ENCODE results near the gene PLCB1. TPM values are rescaled to one million over a fixed set of nuclear protein-coding genes. Genes with fewer than 3 reads are reported as not detected.
A peak's percentile ranks its signal among the peaks of the same experiment; 100 is the strongest.
"Not testable (repeated sequence)": the region's sequence is repeated elsewhere in the genome, so short reads cannot be mapped to it uniquely, and the experiment has no call there.

The PLCB1 gene
- polyA plus RNA-seq, 3 donors from 2014 or later = 11.0 to 20.4 (median 12.6) TPM

DNA sequence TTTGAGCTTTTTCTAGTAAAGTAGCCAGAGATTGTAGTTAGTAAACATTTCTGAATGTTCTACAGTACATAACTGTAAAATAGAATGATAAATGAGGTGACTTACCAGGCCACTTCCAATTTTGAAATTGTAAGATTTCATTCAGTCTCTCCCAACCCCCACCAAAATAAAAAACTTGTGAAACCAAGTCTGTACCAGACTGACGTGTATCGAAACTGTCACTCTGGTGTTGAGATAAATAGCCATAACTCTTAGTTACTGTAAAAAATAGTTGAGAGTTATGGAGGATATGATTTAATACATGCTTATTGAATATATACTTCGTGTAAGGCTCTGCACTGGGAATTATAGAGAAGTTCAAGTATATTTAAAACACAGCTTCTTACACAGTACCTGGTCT lies 455.7 kb downstream of the PLCB1 start:
- peaks cover 0 to 2% (median 0%) of the 10 kb centered on the region in 3 donors for H3K27me3 Mint-ChIP-seq (ENCODE audit: low read depth in 3 of 3)
- H3K4me1 Mint-ChIP-seq = peaks cover 23 to 39% of the 10 kb centered on the region in 2 donors
- H3K36me3 Mint-ChIP-seq = peaks cover 0 to 3% (median 0%) of the 10 kb centered on the region in 3 donors
- peak; percentile 35 to 56 (median 44) for DNase-seq
- peak overlapping the region in 2 of 5 donors; percentile 18 to 50 for H3K4me3 Mint-ChIP-seq
- no peaks in the 10 kb centered on the region for H3K9me3 Mint-ChIP-seq
- peak overlapping the region; percentile 5 to 93 (median 80) for H3K27ac Mint-ChIP-seq

- peaks cover 0 to 3% (median 0%) of the 10 kb centered on the region in 3 donors for H3K36me3 Mint-ChIP-seq
- H3K27me3 Mint-ChIP-seq (ENCODE audit: low read depth in 3 of 3) = peaks cover 0 to 2% (median 0%) of the 10 kb centered on the region in 3 donors
- DNase-seq = no peak
- no peaks in the 10 kb centered on the region for H3K9me3 Mint-ChIP-seq
- H3K4me3 Mint-ChIP-seq = no peak overlapping the region
- peaks cover 23 to 39% of the 10 kb centered on the region in 2 donors for H3K4me1 Mint-ChIP-seq
- H3K27ac Mint-ChIP-seq = peak overlapping the region in 1 of 6 donors; percentile 85
These were observed 457.9 kb downstream of the PLCB1 start for GRCh38 chr20:8589956-8590355.

DNA sequence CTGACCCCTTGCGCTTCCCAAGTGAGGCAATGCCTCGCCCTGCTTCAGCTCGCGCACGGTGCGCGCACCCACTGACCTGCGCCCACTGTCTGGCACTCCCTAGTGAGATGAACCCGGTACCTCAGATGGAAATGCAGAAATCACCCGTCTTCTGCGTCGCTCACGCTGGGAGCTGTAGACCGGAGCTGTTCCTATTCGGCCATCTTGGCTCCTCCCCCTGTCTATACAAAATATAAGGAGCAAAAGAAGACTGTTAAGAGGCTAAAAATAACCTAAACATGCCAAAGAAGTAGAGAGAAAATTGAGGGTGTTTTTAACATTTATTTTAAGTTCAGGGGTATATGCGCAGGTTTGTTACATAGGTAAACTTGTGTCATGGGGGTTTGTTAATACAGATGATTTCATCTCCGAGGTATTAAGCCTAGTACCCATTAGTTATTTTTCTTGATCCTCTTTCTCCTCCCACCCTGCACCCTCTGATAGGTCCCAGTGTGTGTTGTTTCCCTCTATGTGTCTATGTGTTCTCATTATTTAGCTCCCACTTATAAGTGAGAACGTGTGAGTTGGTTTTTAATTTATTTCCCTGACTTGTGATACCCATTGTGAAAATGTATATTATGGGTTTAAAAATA lies 469.0 kb downstream of the PLCB1 start:
- not testable (repeated sequence) for H3K27me3 Mint-ChIP-seq (ENCODE audit: low read depth in 3 of 3); H3K36me3 Mint-ChIP-seq; DNase-seq; H3K9me3 Mint-ChIP-seq
- H3K4me3 Mint-ChIP-seq = peak overlapping the region in 4 of 5 donors; percentile 7 to 95 (median 46)
- peaks cover 31 to 32% of the 10 kb centered on the region in 2 donors for H3K4me1 Mint-ChIP-seq
- peak overlapping the region; percentile 53 to 97 (median 90) for H3K27ac Mint-ChIP-seq

GRCh38 chr20:8601542-8601912 lies 469.5 kb downstream of the PLCB1 start:
- Mint-ChIP-seq H3K4me1 (peaks cover 31 to 32% of the 10 kb centered on the region in 2 donors), H3K27me3 (ENCODE audit: low read depth in 3 of 3) (no peaks in the 10 kb centered on the region), H3K9me3 (peaks cover 0 to 1% (median 0%) of the 10 kb centered on the region in 6 donors), H3K4me3 (peak overlapping the region in 4 of 5 donors; percentile 7 to 95 (median 46)), H3K27ac (peak overlapping the region; percentile 53 to 97 (median 90)), H3K36me3 (no peaks in the 10 kb centered on the region)
- DNase-seq = no peak

DNA sequence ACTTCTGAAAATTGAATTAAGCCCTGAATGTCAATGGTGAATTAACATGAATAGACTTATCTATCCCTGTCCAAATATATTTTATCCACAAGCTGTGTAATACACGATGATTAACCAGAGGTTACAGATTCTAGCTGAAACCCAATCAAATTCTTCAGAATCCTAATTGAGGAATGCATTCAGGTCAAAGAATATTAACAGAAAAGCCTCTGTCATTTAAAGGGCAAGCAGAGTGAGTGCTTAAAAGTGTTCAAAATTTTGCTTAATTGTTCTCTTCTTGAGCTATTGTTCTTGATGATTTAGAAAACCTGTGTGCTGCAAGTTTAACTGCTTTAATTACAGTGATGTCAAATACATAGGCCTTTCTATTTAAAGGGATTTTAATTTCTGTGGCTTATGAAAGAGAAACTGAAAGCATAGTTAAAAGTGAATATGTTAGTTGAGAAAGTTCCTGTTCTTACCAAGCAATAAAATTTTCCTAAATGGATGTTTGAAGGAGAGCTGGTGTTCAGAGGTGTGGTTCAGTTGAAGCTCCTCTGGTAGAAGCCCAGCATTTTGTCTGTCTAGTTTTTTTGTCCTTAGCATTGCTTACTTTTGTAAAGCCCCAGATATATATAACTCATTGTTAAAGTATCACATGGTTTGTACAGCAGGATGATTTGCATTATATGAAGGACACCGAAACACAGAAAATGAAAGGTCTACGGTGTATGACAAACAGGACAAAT lies 470.5 kb downstream of the PLCB1 start:
- peak; percentile 22 to 30 (median 24) for DNase-seq
- Mint-ChIP-seq H3K9me3 (peaks cover 0 to 1% (median 0%) of the 10 kb centered on the region in 6 donors), H3K27me3 (ENCODE audit: low read depth in 3 of 3) (no peaks in the 10 kb centered on the region), H3K4me1 (peaks cover 31 to 32% of the 10 kb centered on the region in 2 donors), H3K36me3 (no peaks in the 10 kb centered on the region), H3K27ac (peak overlapping the region; percentile 90 to 97 (median 94)), H3K4me3 (peak overlapping the region; percentile 86 to 95 (median 90))

DNA sequence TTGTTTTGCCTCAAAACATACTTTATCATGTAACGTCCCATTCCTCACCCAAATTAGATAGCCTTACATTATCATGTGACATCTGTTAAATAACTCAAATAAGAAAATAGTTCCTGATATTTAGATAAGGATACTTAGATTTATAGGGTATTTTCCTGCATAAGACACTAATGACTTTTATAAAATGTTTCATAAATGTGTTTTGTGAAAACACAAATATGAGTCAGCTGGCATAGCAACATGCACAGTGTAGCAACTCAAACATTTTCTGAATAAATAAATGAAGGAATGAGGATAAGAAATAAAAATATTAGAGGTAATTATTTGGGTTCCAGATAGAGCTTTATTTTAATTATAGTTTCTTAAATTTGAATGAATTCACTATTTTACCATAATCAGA lies 476.4 kb downstream of the PLCB1 start:
- H3K36me3 Mint-ChIP-seq = no peaks in the 10 kb centered on the region
- DNase-seq = no peak
- no peak overlapping the region for H3K27ac Mint-ChIP-seq
- peaks cover 0 to 1% (median 0%) of the 10 kb centered on the region in 6 donors for H3K9me3 Mint-ChIP-seq
- peaks cover 3 to 5% of the 10 kb centered on the region in 2 donors for H3K4me1 Mint-ChIP-seq
- H3K27me3 Mint-ChIP-seq (ENCODE audit: low read depth in 3 of 3) = no peaks in the 10 kb centered on the region
- no peak overlapping the region for H3K4me3 Mint-ChIP-seq

- Mint-ChIP-seq H3K27me3 (ENCODE audit: low read depth in 3 of 3) (no peaks in the 10 kb centered on the region), H3K4me3 (no peak overlapping the region), H3K36me3 (no peaks in the 10 kb centered on the region), H3K9me3 (no peaks in the 10 kb centered on the region), H3K27ac (no peak overlapping the region), H3K4me1 (peaks cover 0 to 3% of the 10 kb centered on the region in 2 donors)
- DNase-seq = no peak
These were observed 484.7 kb downstream of the PLCB1 start for GRCh38 chr20:8616792-8617191.

DNA sequence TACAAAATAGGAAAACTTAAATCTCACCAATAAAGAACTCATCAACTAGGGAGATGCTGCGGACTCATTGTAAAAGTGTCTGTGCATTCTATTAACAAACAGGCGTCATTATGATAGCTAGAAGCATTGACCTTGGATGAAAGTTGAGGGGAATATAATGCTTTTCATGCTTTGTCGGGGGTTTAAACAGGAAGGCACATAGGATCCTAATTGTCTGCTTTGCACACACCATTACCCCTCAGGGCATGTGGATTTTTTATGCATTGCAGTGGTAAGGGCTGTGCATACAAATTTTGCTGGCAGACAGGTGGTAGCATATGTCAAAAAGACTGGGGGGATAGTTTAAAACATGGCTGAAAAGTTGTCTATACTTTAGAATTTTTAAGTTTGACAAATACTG lies 488.9 kb downstream of the PLCB1 start:
- H3K27me3 Mint-ChIP-seq (ENCODE audit: low read depth in 3 of 3) = peaks cover 0 to 1% (median 0%) of the 10 kb centered on the region in 3 donors
- H3K27ac Mint-ChIP-seq = no peak overlapping the region
- no peak overlapping the region for H3K4me3 Mint-ChIP-seq
- H3K4me1 Mint-ChIP-seq = peaks cover 0 to 3% of the 10 kb centered on the region in 2 donors
- no peaks in the 10 kb centered on the region for H3K36me3 Mint-ChIP-seq
- H3K9me3 Mint-ChIP-seq = no peaks in the 10 kb centered on the region
- DNase-seq = no peak

- DNase-seq = no peak
- Mint-ChIP-seq H3K9me3 (no peaks in the 10 kb centered on the region), H3K4me1 (peaks cover 2 to 5% of the 10 kb centered on the region in 2 donors), H3K27ac (no peak overlapping the region), H3K4me3 (no peak overlapping the region), H3K36me3 (peaks cover 0 to 4% (median 3%) of the 10 kb centered on the region in 3 donors), H3K27me3 (ENCODE audit: low read depth in 3 of 3) (peaks cover 0 to 2% (median 1%) of the 10 kb centered on the region in 3 donors)
These were observed 492.0 kb downstream of the PLCB1 start for GRCh38 chr20:8624046-8624445.

DNA sequence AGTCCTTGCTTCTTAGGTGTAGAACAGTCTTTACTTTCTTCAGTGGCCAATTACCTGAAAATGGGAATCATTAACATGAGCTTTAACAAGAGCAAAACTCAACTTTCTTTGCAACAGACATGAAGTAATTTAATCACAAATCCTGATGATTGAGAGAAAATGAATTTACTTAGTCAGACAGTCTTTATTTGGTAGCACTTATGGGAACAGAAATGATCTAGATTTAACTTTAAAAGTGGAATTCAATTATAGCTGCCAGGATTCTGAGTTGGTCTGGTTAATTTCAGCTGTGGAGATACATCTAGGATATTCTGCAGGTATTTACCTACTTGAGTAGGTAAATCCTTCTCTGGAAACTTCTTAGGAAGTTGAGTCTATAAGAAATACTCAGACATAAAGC lies 492.6 kb downstream of the PLCB1 start:
- H3K27ac Mint-ChIP-seq = no peak overlapping the region
- H3K9me3 Mint-ChIP-seq = no peaks in the 10 kb centered on the region
- no peak overlapping the region for H3K4me3 Mint-ChIP-seq
- DNase-seq = no peak
- H3K27me3 Mint-ChIP-seq (ENCODE audit: low read depth in 3 of 3) = peaks cover 0 to 2% (median 1%) of the 10 kb centered on the region in 3 donors
- peaks cover 2 to 5% of the 10 kb centered on the region in 2 donors for H3K4me1 Mint-ChIP-seq
- H3K36me3 Mint-ChIP-seq = peaks cover 0 to 4% (median 3%) of the 10 kb centered on the region in 3 donors

GRCh38 chr20:8627340-8628004 lies 495.4 kb downstream of the PLCB1 start:
- H3K36me3 Mint-ChIP-seq = peaks cover 4 to 6% (median 4%) of the 10 kb centered on the region in 3 donors
- H3K9me3 Mint-ChIP-seq = no peaks in the 10 kb centered on the region
- no peak for DNase-seq
- H3K27ac Mint-ChIP-seq = no peak overlapping the region
- peaks cover 0 to 2% (median 1%) of the 10 kb centered on the region in 3 donors for H3K27me3 Mint-ChIP-seq (ENCODE audit: low read depth in 3 of 3)
- no peak overlapping the region for H3K4me3 Mint-ChIP-seq
- H3K4me1 Mint-ChIP-seq = peaks cover 2 to 5% of the 10 kb centered on the region in 2 donors

GRCh38 chr20:8631271-8631670 lies 499.2 kb downstream of the PLCB1 start:
- Mint-ChIP-seq H3K36me3 (peaks cover 4 to 11% (median 8%) of the 10 kb centered on the region in 3 donors), H3K4me1 (peaks cover 5 to 10% of the 10 kb centered on the region in 2 donors), H3K9me3 (no peaks in the 10 kb centered on the region), H3K4me3 (no peak overlapping the region), H3K27me3 (ENCODE audit: low read depth in 3 of 3) (peaks cover 0 to under 1% (median 0%) of the 10 kb centered on the region in 3 donors), H3K27ac (no peak overlapping the region)
- no peak for DNase-seq

DNA sequence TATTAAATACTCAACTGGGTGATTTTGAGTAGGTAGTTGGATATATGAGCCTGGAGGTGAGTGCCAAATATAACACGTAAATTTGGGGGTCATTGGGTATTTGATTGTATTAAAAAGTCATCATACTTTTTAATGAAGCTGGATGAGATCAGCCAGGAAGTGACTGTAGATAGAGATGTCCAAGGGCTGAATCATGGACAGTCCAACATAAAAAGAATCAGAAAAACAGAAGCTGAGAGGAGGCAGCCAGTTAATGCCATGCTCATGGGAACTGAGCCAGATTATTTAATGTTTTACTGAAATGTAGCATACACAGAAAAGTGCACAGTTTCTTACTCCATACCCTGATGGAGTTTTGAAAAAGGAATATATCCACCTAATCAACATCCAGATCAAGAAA lies 501.3 kb downstream of the PLCB1 start:
- Mint-ChIP-seq H3K27me3 (ENCODE audit: low read depth in 3 of 3) (no peaks in the 10 kb centered on the region), H3K4me3 (no peak overlapping the region), H3K4me1 (peaks cover 0 to 8% of the 10 kb centered on the region in 2 donors), H3K36me3 (peaks cover 4 to 14% (median 8%) of the 10 kb centered on the region in 3 donors), H3K27ac (no peak overlapping the region), H3K9me3 (no peaks in the 10 kb centered on the region)
- DNase-seq = no peak
